Karpas-422 (cell line): ENCODE results near the gene ST13. TPM values are rescaled to one million over a fixed set of nuclear protein-coding genes. Genes with fewer than 3 reads are reported as not detected.
"Not testable (repeated sequence)": the region's sequence is repeated elsewhere in the genome, so short reads cannot be mapped to it uniquely, and the experiment has no call there.

Experiments
- DNase-seq: peaks from one replicate; pipeline ENCODE4 v3.0.0-alpha.2; 2015
- H2AFZ ChIP-seq: fragments of 200-600 bp; sonication (generic); 2 replicates; pipeline ENCODE4 v1.6.1; 2014; ENCODE audit warnings: antibody characterized with exemption, low read length, mixed read lengths
- H3K27ac ChIP-seq: fragments of 200-600 bp; sonication (generic); 2 replicates; pipeline ENCODE4 v1.5.1; 2014; ENCODE audit warnings: mild to moderate bottlenecking, low read length, moderate library complexity
- H3K27me3 ChIP-seq: fragments of 200-600 bp; sonication (generic); 2 replicates; pipeline ENCODE4 v1.6.1; 2014; ENCODE audit warnings: low read length, mixed read lengths
- H3K36me3 ChIP-seq: fragments of 200-600 bp; sonication (generic); 2 replicates; pipeline ENCODE4 v1.6.1; 2014; ENCODE audit warnings: low read length, mixed read lengths; ENCODE audit not compliant: insufficient read depth
- H3K4me1 ChIP-seq: fragments of 200-600 bp; sonication (generic); 2 replicates; pipeline ENCODE4 v1.6.1; 2014; ENCODE audit warnings: mild to moderate bottlenecking, low read length, mixed read lengths
- H3K4me2 ChIP-seq: fragments of 200-600 bp; sonication (generic); 2 replicates; pipeline ENCODE4 v1.6.1; 2014; ENCODE audit warnings: low read length, low read depth, mild to moderate bottlenecking; ENCODE audit not compliant: poor library complexity, severe bottlenecking
- H3K4me3 ChIP-seq: fragments of 200-600 bp; sonication (generic); 2 replicates; pipeline ENCODE4 v1.5.1; 2014; ENCODE audit warnings: mild to moderate bottlenecking, antibody characterized with exemption, low read length, mixed read lengths
- H3K79me2 ChIP-seq: fragments of 200-600 bp; sonication (generic); 2 replicates; pipeline ENCODE4 v1.6.1; 2014; ENCODE audit warnings: mild to moderate bottlenecking, low read length, mixed read lengths
- H3K9ac ChIP-seq: fragments of 200-600 bp; sonication (generic); 2 replicates; pipeline ENCODE4 v1.6.0; 2014; ENCODE audit warnings: low read length
- H3K9me2 ChIP-seq: fragments of 200-600 bp; sonication (generic), shearing (Covaris generic); replicated peaks from 2 replicates; pipeline ENCODE4 v1.6.0; 2014; ENCODE audit warnings: mild to moderate bottlenecking, low read length, moderate library complexity; ENCODE audit not compliant: insufficient read depth
- H3K9me3 ChIP-seq: fragments of 300-700, 200-600 bp; sonication (generic); 2 replicates; pipeline ENCODE4 v1.6.1; 2014; ENCODE audit warnings: low read length, mixed read lengths
- H4K20me1 ChIP-seq: fragments of 200-600 bp; sonication (generic); 2 replicates; pipeline ENCODE4 v1.6.1; 2014; ENCODE audit warnings: mild to moderate bottlenecking, antibody characterized with exemption, low read length, low read depth; ENCODE audit not compliant: insufficient read depth
- total RNA-seq: library from RNA; depleted of rRNA; stranded (reverse); fragments of >200 nt; shearing (Covaris generic); gene quantifications from 2 replicates; pipeline ENCODE4 v1.2.3, GENCODE V29; 2014; ENCODE audit warnings: low replicate concordance

ST13 gene
- total RNA-seq, 1 experiment from 2014 or later: 130 TPM

DNA sequence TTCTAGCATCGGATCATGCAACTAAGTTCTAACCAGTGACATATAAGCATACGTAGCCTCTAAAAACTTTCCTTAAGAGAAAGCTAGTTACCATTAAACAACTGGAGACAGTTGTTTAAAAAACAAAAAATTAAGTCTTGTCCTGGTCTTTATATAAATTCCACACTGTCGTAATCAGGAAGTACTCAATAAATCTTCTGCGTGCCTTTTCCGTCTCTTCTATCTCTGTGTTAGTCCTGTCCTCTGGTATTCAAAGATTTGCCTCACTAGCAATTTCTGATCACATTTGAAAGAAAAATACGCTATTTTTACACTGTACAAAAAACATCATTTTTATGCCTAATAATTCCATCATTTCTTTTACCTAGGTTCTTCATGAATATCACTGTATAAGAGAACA is 27.3 kb downstream of the ST13 start:
- Histone ChIP-seq H3K27ac (no peak overlapping the region), H3K36me3 (peaks cover 45% of the 10 kb centered on the region; the same call in 1 of the 2 replicates), H3K4me3 (no peak overlapping the region), H3K9me2 (no peaks in the 10 kb centered on the region), H3K4me1 (no peaks in the 10 kb centered on the region), H4K20me1 (no peaks in the 10 kb centered on the region), H3K79me2 (peaks cover 19% of the 10 kb centered on the region), H2AFZ (no peak overlapping the region), H3K9me3 (no peaks in the 10 kb centered on the region), H3K9ac (no peak overlapping the region), H3K4me2 (no peak overlapping the region), H3K27me3 (no peaks in the 10 kb centered on the region)
- no peak for DNase-seq

- H3K4me2 ChIP-seq: no peak overlapping the region
- H4K20me1 ChIP-seq: no peaks in the 10 kb centered on the region
- peaks cover 4% of the 10 kb centered on the region; the same call in 1 of the 2 replicates for H3K4me1 ChIP-seq
- no peaks in the 10 kb centered on the region for H3K9me3 ChIP-seq
- peaks cover 33% of the 10 kb centered on the region; the same call in 1 of the 2 replicates for H3K36me3 ChIP-seq
- H3K79me2 ChIP-seq: peaks cover 9% of the 10 kb centered on the region; the same call in 1 of the 2 replicates
- no peak overlapping the region for H3K27ac ChIP-seq
- no peak overlapping the region for H3K4me3 ChIP-seq
- H2AFZ ChIP-seq: no peak overlapping the region
- no peak for DNase-seq
- H3K9ac ChIP-seq: no peak overlapping the region
- no peaks in the 10 kb centered on the region for H3K27me3 ChIP-seq
- no peaks in the 10 kb centered on the region for H3K9me2 ChIP-seq
Observed at GRCh38 chr22:40826984-40827741, 29.3 kb downstream of the ST13 start.

- not testable (repeated sequence) for H3K27me3 ChIP-seq, H3K9ac ChIP-seq, H3K4me3 ChIP-seq, H3K27ac ChIP-seq, H4K20me1 ChIP-seq, H3K4me2 ChIP-seq, H3K9me2 ChIP-seq, H2AFZ ChIP-seq, H3K79me2 ChIP-seq, H3K4me1 ChIP-seq, DNase-seq, H3K9me3 ChIP-seq
- peaks cover 31% of the 10 kb centered on the region; the same call in 1 of the 2 replicates for H3K36me3 ChIP-seq
Observed at GRCh38 chr22:40826292-40826691, 30.1 kb downstream of the ST13 start.

DNA sequence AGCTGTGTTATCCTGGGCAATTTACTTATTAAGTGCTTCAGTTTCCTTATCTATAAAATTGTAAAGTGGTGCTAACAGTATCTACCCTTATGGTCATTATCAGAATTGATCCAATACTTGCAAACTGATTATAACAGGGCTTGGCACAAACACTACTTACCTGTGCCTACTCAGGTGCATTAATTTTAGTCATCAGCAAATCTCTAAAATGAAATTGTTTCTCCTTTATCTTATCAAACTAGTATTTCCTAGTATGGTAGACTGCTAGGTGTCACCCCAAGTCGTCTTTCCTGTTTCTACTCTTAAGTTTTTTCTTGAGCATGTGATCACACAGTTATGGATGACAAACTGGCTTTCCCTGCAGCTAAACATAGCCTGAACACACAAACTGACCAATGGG is 33.0 kb downstream of the ST13 start:
- Histone ChIP-seq H3K9me2 (no peaks in the 10 kb centered on the region), H3K79me2 (peaks cover 7% of the 10 kb centered on the region), H3K9ac (no peak overlapping the region), H3K4me2 (no peak overlapping the region), H3K4me3 (no peak overlapping the region), H4K20me1 (no peaks in the 10 kb centered on the region), H2AFZ (no peak overlapping the region), H3K27me3 (no peaks in the 10 kb centered on the region), H3K9me3 (no peaks in the 10 kb centered on the region), H3K27ac (no peak overlapping the region), H3K4me1 (peaks cover 19% of the 10 kb centered on the region), H3K36me3 (peaks cover 14% of the 10 kb centered on the region; the same call in 1 of the 2 replicates)
- no peak for DNase-seq

DNA sequence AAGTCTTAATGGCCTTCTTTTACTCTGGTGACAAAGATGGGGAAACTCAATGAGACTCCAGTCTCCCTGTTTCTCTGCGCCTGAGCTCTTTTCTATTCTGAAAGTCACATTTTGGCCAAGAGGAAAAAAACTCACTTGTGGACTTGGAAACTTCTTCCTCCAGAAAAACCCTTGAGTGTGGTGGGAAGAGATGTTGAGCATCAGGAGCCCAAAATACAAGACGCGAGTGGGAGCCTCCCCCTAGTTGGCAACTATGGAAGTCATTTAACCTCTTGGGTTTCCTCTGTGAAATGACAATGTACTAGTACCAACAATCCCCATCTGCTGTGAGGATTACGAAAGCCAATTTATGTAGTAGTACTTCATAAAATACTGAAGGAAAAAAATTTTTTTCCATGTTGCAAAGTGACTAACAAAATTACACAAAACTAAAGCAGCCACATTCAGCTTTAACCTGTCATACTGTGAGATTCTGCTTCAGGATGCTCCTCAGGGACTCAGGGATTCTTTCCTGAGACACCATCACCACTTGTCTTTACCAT is 36.8 kb downstream of the ST13 start:
- Histone ChIP-seq H3K9ac (peak overlapping the region; percentile 99), H3K36me3 (peaks cover 14% of the 10 kb centered on the region), H2AFZ (peak overlapping the region; percentile 95), H4K20me1 (no peaks in the 10 kb centered on the region), H3K4me2 (peak overlapping the region; percentile 100), H3K9me2 (no peaks in the 10 kb centered on the region), H3K9me3 (no peaks in the 10 kb centered on the region), H3K4me1 (peaks cover 36% of the 10 kb centered on the region), H3K27me3 (no peaks in the 10 kb centered on the region), H3K4me3 (peak overlapping the region; percentile 99), H3K27ac (peak overlapping the region; percentile 59), H3K79me2 (peaks cover 42% of the 10 kb centered on the region)
- DNase-seq: peak; percentile 59

DNA sequence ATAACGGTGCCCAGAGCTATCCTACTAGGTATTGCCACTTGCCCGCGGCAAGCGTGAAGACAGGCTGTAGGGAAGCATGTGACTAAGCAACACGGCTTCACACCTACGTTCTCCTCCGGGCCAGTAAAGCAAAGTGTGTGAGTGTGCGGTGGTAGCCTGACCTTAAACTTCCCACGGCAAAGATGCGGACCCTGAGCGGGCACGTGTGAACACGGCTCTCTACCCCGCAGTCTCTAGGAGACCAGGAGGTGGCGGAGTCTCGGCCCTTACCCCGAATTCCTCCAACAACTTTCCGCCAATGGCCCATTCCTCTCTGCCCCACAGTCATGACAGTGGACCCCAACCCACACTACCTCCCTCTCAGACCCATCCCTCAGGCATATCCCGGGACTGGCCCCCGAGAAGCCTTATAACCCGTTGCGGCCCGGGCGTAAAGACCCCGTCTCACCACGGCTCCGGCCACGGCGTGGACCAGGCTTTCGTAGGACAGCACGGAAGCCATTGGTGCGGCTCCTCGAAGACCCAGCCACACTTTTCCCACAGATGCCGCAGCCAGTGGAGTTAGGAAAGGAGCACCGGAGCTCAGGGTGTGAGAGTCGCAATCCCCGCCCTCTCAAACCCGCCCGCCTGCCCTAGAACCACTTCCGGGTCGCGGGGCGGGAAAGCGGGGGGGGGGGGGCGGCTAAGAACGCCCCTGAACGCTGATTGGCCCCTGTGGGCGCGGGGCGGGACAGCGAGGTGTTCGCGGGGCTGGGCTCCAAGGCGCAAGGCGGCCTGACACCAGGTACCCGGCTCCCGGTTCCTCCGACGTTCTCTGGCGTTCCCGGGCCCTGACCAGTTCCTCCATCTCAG is 37.5 kb downstream of the ST13 start, which contains the start of gene SLC25A17:
SLC25A17 (minus strand) TSS at position 600 of the 852 bp plus-strand sequence; CDS start at position 502, 98 bp downstream.
- peak within 1 kb of the TSS; percentile 59 for H3K27ac ChIP-seq
- H3K9me3 ChIP-seq: no peaks in the 10 kb centered on the region
- H3K36me3 ChIP-seq: peaks cover 13% of the 10 kb centered on the region
- H3K4me2 ChIP-seq: peak within 1 kb of the TSS; percentile 100
- no peaks in the 10 kb centered on the region for H4K20me1 ChIP-seq
- H3K4me3 ChIP-seq: peak within 1 kb of the TSS; percentile 99
- no peaks in the 10 kb centered on the region for H3K9me2 ChIP-seq
- H3K79me2 ChIP-seq: peaks cover 48% of the 10 kb centered on the region
- DNase-seq: peak; percentile 96
- peak within 1 kb of the TSS; percentile 95 for H2AFZ ChIP-seq
- peak within 1 kb of the TSS; percentile 99 for H3K9ac ChIP-seq
- H3K27me3 ChIP-seq: no peaks in the 10 kb centered on the region
- H3K4me1 ChIP-seq: peaks cover 36% of the 10 kb centered on the region

GRCh38 chr22:40818192-40818746 is 38.2 kb downstream of the ST13 start:
- no peak for DNase-seq
- Histone ChIP-seq H3K79me2 (peaks cover 55% of the 10 kb centered on the region), H3K36me3 (peaks cover 17% of the 10 kb centered on the region)

More at GRCh38 chr22:40818192-40818746, 38.2 kb downstream of the ST13 start:
- Histone ChIP-seq H3K4me3 (peak overlapping the region; percentile 99), H4K20me1 (no peaks in the 10 kb centered on the region), H3K9me2 (no peaks in the 10 kb centered on the region), H3K9ac (peak overlapping the region; percentile 99), H2AFZ (peak overlapping the region; percentile 91), H3K27me3 (no peaks in the 10 kb centered on the region), H3K4me2 (peak overlapping the region; percentile 100), H3K27ac (peak overlapping the region; percentile 56), H3K9me3 (no peaks in the 10 kb centered on the region), H3K4me1 (peaks cover 34% of the 10 kb centered on the region)
